Stimulated activated effector memory CD8-positive, alpha-beta T cell treated with anti-CD3 and anti-CD28 coated beads, Interleukin-12 subunit alpha, Interleukin-12 subunit beta, amount 100 ng/mL, for 72 hours (primary cell): ENCODE measurements around the gene TMC3.

ENCODE experiments used
- ATAC-seq: fragments of 150-1000 bp; cut with Tn5 transposase; 2 replicates; pipeline ENCODE4 v1.10.0; 2021
- DNase-seq, 2 donors: peaks; one replicate each; pipeline ENCODE4 v3.0.0; 2021 to 2022; ENCODE audit warnings: low spot score in 2 of 2
- H3K27ac Mint-ChIP-seq: one replicate; pipeline ENCODE4 v1.8.0; 2022; ENCODE audit warnings: mild to moderate bottlenecking, mixed read lengths
- H3K36me3 Mint-ChIP-seq: one replicate; pipeline ENCODE4 v1.8.0; 2022; ENCODE audit warnings: mild to moderate bottlenecking, mixed read lengths
- H3K4me1 Mint-ChIP-seq: one replicate; pipeline ENCODE4 v1.8.0; 2022; ENCODE audit warnings: mixed read lengths
- H3K4me3 Mint-ChIP-seq: one replicate; pipeline ENCODE4 v1.8.0; 2022; ENCODE audit warnings: mild to moderate bottlenecking, mixed read lengths
- H3K9me3 Mint-ChIP-seq: one replicate; pipeline ENCODE4 v1.8.0; 2022; ENCODE audit warnings: mixed read lengths

The TMC3 gene

DNA sequence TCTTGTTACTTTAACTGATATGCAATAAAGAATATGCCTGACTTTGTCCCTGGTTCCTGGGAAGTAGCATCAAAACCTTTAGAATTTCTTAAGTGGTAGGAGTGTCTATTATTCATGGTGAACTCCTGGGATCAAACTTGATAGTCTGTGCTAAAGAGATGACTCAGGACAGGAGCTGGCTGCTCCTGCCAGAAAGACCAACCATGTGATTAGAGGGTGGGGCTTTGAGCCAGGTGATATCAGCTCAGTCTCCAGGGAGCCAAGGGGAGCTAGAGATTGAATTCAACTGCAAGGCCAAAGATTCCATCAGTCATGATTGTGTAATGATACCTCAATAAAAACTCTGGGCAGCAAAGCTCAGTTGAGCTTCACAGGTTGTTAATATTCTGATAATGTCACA lies 20.6 kb upstream of the TMC3 start:
- Mint-ChIP-seq H3K4me3 (no peak overlapping the region), H3K36me3 (no peaks in the 10 kb centered on the region), H3K27ac (no peak overlapping the region), H3K9me3 (no peaks in the 10 kb centered on the region), H3K4me1 (no peaks in the 10 kb centered on the region)
- DNase-seq (no peak), ATAC-seq (no peak)

DNA sequence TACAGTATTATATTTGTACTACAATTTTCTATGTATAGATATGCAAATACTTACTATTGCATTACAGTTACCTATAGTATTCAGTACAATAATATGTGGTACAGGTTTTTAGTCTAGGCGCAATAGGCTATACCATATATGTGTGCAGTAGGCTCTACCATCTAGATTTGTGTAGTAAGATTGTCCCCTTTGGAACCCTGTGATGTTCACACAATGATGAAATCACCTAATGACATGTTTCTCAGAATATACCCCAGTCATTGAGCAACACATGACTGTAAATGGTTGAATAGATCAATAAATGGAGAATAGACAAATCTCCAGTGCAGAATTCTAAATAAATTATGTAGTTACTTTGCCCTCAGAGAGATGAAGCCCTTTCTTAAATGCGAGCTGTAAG lies 17.6 kb upstream of the TMC3 start:
- no peaks in the 10 kb centered on the region for H3K36me3 Mint-ChIP-seq
- H3K9me3 Mint-ChIP-seq: no peaks in the 10 kb centered on the region
- ATAC-seq (no peak), DNase-seq (no peak)
- no peaks in the 10 kb centered on the region for H3K4me1 Mint-ChIP-seq
- H3K4me3 Mint-ChIP-seq: no peak overlapping the region
- H3K27ac Mint-ChIP-seq: no peak overlapping the region

DNA sequence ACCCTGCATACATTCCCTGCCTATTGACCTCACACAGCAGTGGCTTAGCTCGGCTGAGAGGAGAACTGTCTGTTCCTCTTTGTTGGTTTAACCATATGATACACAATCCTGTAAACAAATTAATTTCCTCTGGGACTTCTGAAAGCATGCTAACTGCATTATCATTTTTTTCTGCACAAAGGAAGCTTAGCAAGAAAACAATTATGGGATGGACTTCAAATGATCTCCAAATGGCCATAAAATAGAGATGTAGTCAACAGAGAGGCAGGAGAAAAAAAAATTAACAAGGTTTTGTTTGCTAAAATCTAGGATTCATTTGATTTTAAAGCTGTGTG lies 14.4 kb upstream of the TMC3 start:
- no peaks in the 10 kb centered on the region for H3K9me3 Mint-ChIP-seq
- no peak overlapping the region for H3K27ac Mint-ChIP-seq
- no peaks in the 10 kb centered on the region for H3K4me1 Mint-ChIP-seq
- no peaks in the 10 kb centered on the region for H3K36me3 Mint-ChIP-seq
- DNase-seq: no peak
- ATAC-seq: no peak
- H3K4me3 Mint-ChIP-seq: no peak overlapping the region

DNA sequence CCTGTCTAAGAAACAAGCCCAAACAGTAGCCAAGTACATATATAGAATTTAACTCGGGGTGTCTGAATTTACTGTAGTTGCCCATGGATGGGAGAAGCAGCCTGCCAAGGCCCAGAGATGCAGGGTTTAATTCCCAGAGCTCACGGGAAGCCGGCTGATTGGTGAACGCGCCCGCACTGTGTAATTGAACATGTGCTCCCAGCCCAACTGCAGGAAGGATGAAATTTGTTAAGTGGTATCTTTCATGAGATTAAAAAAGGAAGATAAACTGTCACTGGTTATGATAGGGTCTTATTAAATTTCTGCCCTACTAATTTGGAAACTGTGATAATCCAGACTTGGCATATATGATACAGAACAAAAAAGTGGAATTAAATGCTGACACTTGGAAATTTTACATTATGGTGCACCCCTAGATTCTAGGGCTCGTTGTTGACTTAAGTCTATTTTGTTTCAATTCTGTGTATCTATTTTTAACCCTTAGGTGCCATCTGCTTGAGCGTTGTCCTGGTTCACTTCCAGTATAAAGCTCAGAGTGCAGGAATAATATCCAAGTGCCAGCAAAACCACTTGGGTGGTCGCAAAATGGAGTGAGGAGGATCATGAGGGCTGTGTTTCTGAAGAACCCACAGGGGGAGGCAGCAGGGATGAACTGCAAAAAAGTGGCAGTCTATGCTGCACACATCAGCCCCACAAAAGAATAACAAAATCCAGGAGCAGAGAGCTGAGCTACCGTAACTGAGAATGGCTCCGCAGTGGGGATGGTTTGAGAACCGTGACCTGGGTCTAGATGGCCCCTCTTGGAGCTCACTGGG lies 13.8 kb upstream of the TMC3 start:
- DNase-seq (no peak), ATAC-seq (no peak)
- H3K27ac Mint-ChIP-seq: no peak overlapping the region
- H3K4me1 Mint-ChIP-seq: no peaks in the 10 kb centered on the region
- H3K36me3 Mint-ChIP-seq: no peaks in the 10 kb centered on the region
- no peaks in the 10 kb centered on the region for H3K9me3 Mint-ChIP-seq
- no peak overlapping the region for H3K4me3 Mint-ChIP-seq

DNA sequence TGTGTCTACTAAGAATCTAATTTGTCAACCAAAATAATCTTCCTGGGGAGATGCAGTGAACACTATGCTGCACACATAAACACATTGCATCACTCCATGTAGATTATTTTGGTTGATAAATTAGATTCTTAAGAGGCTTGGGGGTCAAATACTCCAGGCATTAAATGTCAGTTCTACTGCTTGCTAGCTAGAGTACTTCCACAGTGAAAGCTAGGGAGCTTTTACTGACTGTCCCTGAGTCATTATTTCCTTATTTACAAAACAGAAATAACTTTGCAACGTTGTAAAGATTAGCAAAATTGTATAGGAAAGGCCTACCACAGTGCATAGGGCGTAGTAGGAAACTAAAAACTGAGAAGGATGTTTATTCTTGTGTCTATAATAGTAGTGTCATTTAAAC lies 12.9 kb upstream of the TMC3 start:
- H3K27ac Mint-ChIP-seq: no peak overlapping the region
- ATAC-seq (no peak), DNase-seq (no peak)
- no peaks in the 10 kb centered on the region for H3K9me3 Mint-ChIP-seq
- H3K4me3 Mint-ChIP-seq: no peak overlapping the region
- H3K36me3 Mint-ChIP-seq: no peaks in the 10 kb centered on the region
- no peaks in the 10 kb centered on the region for H3K4me1 Mint-ChIP-seq

DNA sequence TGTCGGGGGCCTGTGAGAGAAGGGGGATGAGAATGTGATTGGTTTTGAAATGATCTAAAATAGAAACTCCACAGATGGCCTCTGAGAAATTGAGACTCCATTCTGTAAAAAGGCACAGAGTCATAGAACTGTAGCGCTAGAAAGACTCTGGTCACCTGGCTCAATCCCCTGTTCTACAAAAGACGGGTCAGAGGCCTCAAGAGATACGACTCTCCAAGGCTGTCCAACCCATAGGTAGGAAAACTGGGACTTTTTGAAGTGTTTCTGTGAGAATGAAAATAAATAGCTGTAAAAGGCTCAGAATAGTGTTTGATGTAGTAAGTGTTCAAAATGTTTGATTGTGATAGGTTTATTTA lies 11.7 kb upstream of the TMC3 start:
- Mint-ChIP-seq H3K36me3 (no peaks in the 10 kb centered on the region), H3K4me1 (no peaks in the 10 kb centered on the region), H3K4me3 (no peak overlapping the region), H3K27ac (no peak overlapping the region), H3K9me3 (no peaks in the 10 kb centered on the region)
- no peak for ATAC-seq
- no peak for DNase-seq

DNA sequence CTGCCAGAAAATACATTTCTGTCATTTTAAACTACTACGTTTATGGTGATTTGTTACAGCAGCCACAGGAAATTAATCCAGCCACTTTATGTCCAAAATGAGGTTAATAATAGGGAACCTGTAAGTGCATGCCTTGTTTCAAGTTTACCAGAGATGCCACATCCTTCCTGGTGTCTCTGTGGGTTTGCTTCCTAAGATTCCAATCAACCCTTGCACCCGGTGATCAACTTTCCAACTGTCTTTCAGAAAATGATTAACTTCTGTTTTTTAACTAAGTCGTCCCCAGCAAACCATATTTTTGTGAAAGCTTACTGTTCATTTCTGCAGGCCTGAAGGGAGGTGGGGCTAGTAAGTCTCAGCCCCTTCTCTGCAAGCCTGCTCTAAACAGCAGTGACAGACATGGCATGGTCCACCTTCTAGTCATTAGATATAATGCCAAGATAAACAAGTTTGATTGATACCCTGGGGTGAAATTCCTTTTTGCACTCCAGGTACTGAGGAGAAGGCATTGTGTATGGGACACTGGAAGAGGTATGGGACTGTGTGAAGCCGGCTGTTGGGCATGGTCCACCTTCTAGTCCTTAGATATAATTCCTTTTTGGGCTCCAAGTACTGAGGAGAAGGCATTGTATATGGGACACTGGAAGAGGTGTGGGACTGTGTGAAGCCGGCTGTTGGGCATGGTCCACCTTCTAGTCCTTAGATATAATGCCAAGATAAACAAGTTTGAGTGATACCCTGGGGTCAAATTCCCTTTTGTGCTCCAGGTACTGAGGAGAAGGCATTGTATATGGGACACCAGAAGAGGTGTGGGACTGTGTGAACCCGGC lies 11.1 kb upstream of the TMC3 start:
- Mint-ChIP-seq H3K9me3 (no peaks in the 10 kb centered on the region), H3K4me1 (no peaks in the 10 kb centered on the region), H3K4me3 (no peak overlapping the region), H3K36me3 (no peaks in the 10 kb centered on the region), H3K27ac (no peak overlapping the region)
- ATAC-seq (no peak), DNase-seq (no peak)

DNA sequence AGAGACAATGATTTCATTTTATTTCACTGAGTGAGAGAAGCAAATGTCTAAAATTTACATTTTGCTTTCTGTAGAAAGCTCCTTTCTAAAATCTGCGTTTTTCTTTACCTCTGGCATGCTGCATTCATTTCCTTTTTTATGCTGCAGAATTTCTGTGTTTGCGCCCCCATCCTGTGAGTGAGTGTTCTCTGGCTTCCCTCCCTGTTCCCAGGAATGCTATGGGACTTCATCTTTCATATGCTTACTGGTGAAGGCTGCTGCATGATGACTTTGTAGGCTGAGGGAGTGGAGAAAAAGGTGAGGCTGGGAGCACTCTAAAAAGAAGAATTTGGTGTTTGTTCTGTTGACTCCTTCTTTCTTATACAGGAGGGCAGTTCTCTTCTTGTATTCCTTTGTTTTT lies 7.7 kb upstream of the TMC3 start:
- H3K4me1 Mint-ChIP-seq: no peaks in the 10 kb centered on the region
- DNase-seq (no peak), ATAC-seq (no peak)
- no peak overlapping the region for H3K4me3 Mint-ChIP-seq
- H3K27ac Mint-ChIP-seq: no peak overlapping the region
- no peaks in the 10 kb centered on the region for H3K9me3 Mint-ChIP-seq
- no peaks in the 10 kb centered on the region for H3K36me3 Mint-ChIP-seq

DNA sequence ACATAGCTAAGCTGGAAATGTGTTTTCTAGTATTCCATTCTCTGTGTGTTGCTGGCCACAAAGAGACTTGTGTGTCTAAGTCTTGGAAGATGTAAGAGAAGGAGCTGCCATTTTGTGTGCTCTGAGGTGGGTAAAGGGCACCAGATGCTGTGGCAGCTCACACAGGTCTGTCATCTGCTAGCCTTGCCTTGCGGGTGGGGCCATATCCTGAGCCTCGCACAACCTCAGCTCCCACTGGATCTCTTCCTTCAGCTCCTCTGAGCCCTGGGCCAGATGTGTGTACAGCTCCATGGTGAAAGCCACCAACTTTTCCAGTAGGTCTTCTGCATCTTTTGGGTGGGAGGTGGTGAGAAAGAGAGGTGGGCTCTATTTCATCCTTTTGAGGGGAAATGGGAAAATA lies 6.7 kb upstream of the TMC3 start:
- Mint-ChIP-seq H3K27ac (no peak overlapping the region), H3K9me3 (no peaks in the 10 kb centered on the region), H3K4me3 (no peak overlapping the region), H3K36me3 (no peaks in the 10 kb centered on the region), H3K4me1 (no peaks in the 10 kb centered on the region)
- DNase-seq (no peak), ATAC-seq (no peak)

DNA sequence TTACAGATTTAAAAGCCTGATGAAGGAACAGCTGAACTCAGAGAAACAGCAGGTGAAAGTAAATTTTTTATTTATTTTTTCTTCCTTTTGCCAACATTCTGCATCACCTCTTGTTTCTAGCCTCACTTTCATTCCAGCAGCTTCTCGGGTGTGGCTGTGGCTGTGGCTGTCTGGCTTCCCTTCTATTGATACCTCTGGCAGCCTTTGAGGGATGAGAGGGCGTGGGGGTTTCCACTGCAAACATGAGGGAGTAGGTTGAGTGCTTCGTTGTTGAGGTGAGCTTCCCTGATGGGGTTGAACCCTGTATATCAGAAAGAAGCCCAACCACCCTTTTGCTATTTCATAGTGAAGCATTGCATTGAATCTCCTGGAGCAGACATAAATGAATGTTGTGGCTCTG lies 6.2 kb upstream of the TMC3 start:
- DNase-seq (no peak), ATAC-seq (no peak)
- H3K36me3 Mint-ChIP-seq: no peaks in the 10 kb centered on the region
- no peak overlapping the region for H3K27ac Mint-ChIP-seq
- H3K9me3 Mint-ChIP-seq: no peaks in the 10 kb centered on the region
- H3K4me1 Mint-ChIP-seq: no peaks in the 10 kb centered on the region
- no peak overlapping the region for H3K4me3 Mint-ChIP-seq

DNA sequence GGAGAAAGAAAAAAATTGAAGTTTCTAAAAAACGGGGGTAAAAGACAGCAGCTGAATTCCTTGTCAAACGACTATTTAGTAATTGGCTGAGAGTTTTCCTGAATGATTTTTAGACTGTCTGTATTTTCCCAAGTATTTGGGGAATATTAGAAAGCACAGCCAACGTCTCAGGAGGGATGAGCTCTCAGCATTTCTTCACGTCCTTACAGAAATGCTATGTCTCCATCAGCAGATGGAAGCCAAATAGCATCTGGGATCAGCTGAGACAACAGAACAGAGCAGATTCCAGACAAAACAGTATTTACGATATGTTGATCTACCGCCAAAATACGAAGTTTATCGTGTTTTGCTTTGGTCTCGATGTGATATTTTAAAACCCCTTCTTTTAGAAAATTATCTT lies 5.3 kb upstream of the TMC3 start:
- Mint-ChIP-seq H3K9me3 (no peaks in the 10 kb centered on the region), H3K36me3 (no peaks in the 10 kb centered on the region), H3K4me3 (no peak overlapping the region), H3K27ac (no peak overlapping the region), H3K4me1 (no peaks in the 10 kb centered on the region)
- ATAC-seq (no peak), DNase-seq (no peak)

DNA sequence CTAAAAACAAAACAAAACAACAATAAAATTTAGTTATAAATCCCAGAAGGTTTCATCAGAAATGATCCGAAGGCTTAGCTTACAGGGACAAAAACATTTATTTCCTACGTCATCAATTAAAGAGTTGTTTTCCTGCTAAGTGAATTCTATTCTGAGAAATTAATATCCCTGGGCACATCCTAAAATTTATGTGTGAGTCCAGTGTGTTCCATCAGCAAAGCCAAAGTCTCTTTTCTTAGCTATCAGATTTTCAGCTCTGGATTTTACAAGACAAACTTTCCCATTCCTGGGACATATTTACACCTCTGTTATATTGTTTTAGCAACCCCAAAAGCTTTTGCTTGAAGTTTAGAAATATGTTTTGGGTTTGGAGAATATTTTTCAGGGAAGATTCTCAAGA lies 4.4 kb upstream of the TMC3 start:
- Mint-ChIP-seq H3K36me3 (no peaks in the 10 kb centered on the region), H3K4me1 (no peaks in the 10 kb centered on the region), H3K27ac (no peak overlapping the region), H3K9me3 (no peaks in the 10 kb centered on the region), H3K4me3 (no peak overlapping the region)
- DNase-seq: no peak
- no peak for ATAC-seq

DNA sequence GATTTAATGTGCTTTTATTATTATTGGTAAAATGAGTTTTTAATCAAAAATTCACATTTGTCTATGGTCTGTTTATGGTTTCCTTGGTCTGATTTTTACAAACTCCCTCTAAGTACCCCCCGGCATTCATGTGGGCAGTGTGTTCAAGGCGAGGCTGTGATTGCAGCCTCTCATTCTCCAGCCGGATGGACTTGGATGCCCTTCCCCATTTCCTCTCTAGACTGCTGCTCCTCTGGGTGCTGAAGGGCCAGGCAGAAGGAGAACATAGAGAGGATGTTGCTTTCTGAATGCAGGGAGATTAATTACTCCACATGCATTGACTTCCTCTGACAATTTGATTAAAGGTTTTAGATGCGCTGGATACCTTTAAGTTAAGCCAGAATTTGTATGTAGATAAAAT lies 3.9 kb upstream of the TMC3 start:
- DNase-seq (no peak), ATAC-seq (no peak)
- Mint-ChIP-seq H3K4me1 (no peaks in the 10 kb centered on the region), H3K4me3 (no peak overlapping the region), H3K9me3 (no peaks in the 10 kb centered on the region), H3K36me3 (no peaks in the 10 kb centered on the region), H3K27ac (no peak overlapping the region)

DNA sequence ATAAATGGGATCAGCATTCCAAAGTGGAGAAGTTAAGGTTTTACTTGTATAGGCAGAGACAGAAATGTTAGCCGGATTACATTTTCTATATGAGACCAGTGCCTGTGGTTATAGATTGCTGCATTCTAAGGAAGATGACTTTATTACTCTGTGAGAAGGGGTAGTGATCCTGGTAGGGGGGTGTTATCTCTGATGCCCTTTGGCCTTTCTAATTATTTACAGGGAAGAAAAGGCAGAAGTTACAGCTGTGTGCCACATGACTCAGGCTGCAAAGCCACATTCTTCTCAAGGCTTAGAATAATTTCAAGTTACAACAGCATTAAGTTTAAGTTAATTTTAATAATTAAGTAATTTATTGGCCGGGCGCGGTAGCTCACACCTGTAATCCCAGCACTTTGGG lies 2.2 kb upstream of the TMC3 start:
- no peaks in the 10 kb centered on the region for H3K9me3 Mint-ChIP-seq
- no peak overlapping the region for H3K27ac Mint-ChIP-seq
- ATAC-seq (no peak), DNase-seq (no peak)
- no peak overlapping the region for H3K4me3 Mint-ChIP-seq
- H3K36me3 Mint-ChIP-seq: no peaks in the 10 kb centered on the region
- H3K4me1 Mint-ChIP-seq: no peaks in the 10 kb centered on the region

DNA sequence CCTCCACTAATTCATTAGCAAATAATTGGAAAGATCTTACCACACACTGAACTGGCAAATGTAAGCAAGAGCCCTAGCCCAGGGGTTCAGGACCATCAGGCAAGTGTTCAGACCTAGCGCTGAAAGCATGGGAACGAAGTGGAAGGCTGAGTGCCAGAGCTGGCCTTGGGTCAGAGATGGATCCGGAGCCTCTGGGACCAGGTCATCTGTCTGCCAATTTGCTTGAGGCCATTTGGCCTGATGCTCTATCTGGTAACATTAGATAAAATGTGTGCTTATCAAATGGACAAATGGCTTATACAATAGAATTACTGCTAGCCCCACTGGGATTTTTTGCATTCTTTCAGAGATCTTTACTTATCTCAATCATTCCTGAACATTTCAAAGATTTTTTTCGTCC lies 1.4 kb upstream of the TMC3 start:
- no peak for ATAC-seq
- H3K9me3 Mint-ChIP-seq: no peaks in the 10 kb centered on the region
- H3K27ac Mint-ChIP-seq: no peak overlapping the region
- no peaks in the 10 kb centered on the region for H3K4me1 Mint-ChIP-seq
- DNase-seq: no peak
- H3K4me3 Mint-ChIP-seq: no peak overlapping the region
- no peaks in the 10 kb centered on the region for H3K36me3 Mint-ChIP-seq

DNA sequence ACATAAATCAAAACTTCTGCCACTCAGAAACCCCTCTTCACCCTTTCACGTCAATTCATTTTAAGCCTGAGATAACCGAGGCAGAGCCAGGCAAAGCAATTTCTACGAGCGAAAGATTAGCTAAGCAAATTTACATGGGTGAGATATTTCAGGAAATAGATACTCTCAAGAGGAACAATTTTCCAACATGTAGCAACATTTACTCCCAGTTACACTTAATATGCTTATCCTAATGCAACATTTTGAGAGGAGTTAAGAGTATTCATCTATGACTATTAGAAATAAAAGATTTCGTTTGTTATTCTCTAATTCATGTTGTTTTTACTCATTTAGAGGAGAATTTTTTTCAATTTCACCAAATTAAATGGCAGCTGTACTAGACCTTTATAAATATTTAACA lies 837 bp downstream of the TMC3 start:
- H3K36me3 Mint-ChIP-seq: no peaks in the 10 kb centered on the region
- no peak for ATAC-seq
- H3K27ac Mint-ChIP-seq: no peak overlapping the region
- H3K4me3 Mint-ChIP-seq: no peak overlapping the region
- DNase-seq: no peak
- no peaks in the 10 kb centered on the region for H3K4me1 Mint-ChIP-seq
- no peaks in the 10 kb centered on the region for H3K9me3 Mint-ChIP-seq
